Keratinocyte (primary cell): Measurements from ENCODE around the gene SPATA7. TPM values are rescaled to one million over a fixed set of nuclear protein-coding genes. Genes with fewer than 3 reads are reported as not detected.

ENCODE experiments used
- DNase-seq: peaks from one replicate; pipeline ENCODE4 v3.0.0-alpha.2; 2011; ENCODE audit warnings: low read depth, missing footprints, low spot score
- FAIRE-seq: peaks from 2 replicates; lab custom pipeline; 2011; peaks lifted over from hg19 to GRCh38; lab: Jason Lieb, UNC
- H2AFZ ChIP-seq: 2 replicates; pipeline ENCODE4 v1.6.0; 2012; ENCODE audit warnings: low read length, control low read depth, inconsistent platforms; ENCODE audit not compliant: control insufficient read depth
- H3K27ac ChIP-seq: 2 replicates; pipeline ENCODE4 v1.5.1; 2011; ENCODE audit warnings: low read length; ENCODE audit not compliant: control insufficient read depth, insufficient read depth
- H3K27me3 ChIP-seq: 3 replicates; pipeline ENCODE4 v1.6.0; 2011; ENCODE audit warnings: low read length; ENCODE audit not compliant: control insufficient read depth, insufficient read depth; ENCODE audit errors: extremely low read depth
- H3K36me3 ChIP-seq, 2 experiments: 2 replicates in 1 of 2; 3 replicates in 1 of 2; pipeline ENCODE4 v1.5.1; 2011; ENCODE audit warnings: low read length in 2 of 2, mild to moderate bottlenecking in 1 of 2; ENCODE audit not compliant: control insufficient read depth in 2 of 2, insufficient read depth in 2 of 2; ENCODE audit errors: extremely low read depth in 1 of 2
- H3K4me1 ChIP-seq: 3 replicates; pipeline ENCODE4 v1.5.1; 2011; ENCODE audit warnings: low read length; ENCODE audit not compliant: control insufficient read depth, insufficient read depth; ENCODE audit errors: extremely low read depth
- H3K4me2 ChIP-seq: 3 replicates; pipeline ENCODE4 v1.6.0; 2011; ENCODE audit warnings: low read depth, low read length; ENCODE audit not compliant: control insufficient read depth, insufficient read depth; ENCODE audit errors: extremely low read depth
- H3K4me3 ChIP-seq, 3 experiments: fragments of 200-600 bp in 1 of 3; sonication (generic) in 1 of 3; 2 replicates in 2 of 3; 3 replicates in 1 of 3; pipeline ENCODE4 v1.5.1; 2011 to 2016; ENCODE audit warnings: low read length in 3 of 3, mild to moderate bottlenecking in 3 of 3, control low read depth in 2 of 3, inconsistent platforms in 1 of 3, low read depth in 1 of 3, mixed read lengths in 1 of 3, mixed run types in 1 of 3, moderate library complexity in 1 of 3; ENCODE audit not compliant: control insufficient read depth in 2 of 3, insufficient read depth in 2 of 3; ENCODE audit errors: extremely low read depth in 1 of 3
- H3K79me2 ChIP-seq: 2 replicates; pipeline ENCODE4 v1.6.0; 2012; ENCODE audit warnings: low read length; ENCODE audit not compliant: control insufficient read depth, insufficient read depth
- H3K9ac ChIP-seq: 3 replicates; pipeline ENCODE4 v1.6.0; 2011; ENCODE audit warnings: low read length; ENCODE audit not compliant: control insufficient read depth, insufficient read depth; ENCODE audit errors: extremely low read depth
- H3K9me1 ChIP-seq: 3 replicates; pipeline ENCODE4 v1.6.0; 2011; ENCODE audit warnings: low read length; ENCODE audit not compliant: control insufficient read depth, insufficient read depth; ENCODE audit errors: extremely low read depth
- H3K9me3 ChIP-seq: 2 replicates; pipeline ENCODE4 v1.5.1; 2012; ENCODE audit warnings: low read depth, low read length; ENCODE audit not compliant: control insufficient read depth
- H4K20me1 ChIP-seq: 3 replicates; pipeline ENCODE4 v1.6.0; 2011; ENCODE audit warnings: low read length; ENCODE audit not compliant: control insufficient read depth, insufficient read depth; ENCODE audit errors: extremely low read depth
- EZH2 ChIP-seq: IDR thresholded peaks from one replicate; pipeline ENCODE4 v1.6.1; 2012; ENCODE audit warnings: inconsistent platforms, mild to moderate bottlenecking, low read length, moderate library complexity
- dilution Hi-C: fragments of 300-500 bp; cut with MboI; formaldehyde crosslinking; loops from one replicate; pipeline ENCODE4 v1.7.0; 2020; ENCODE audit warnings: low sequenced_read_pairs; ENCODE audit not compliant: extremely low pct_ligation_motif_present
- polyA plus RNA-seq, 5 experiments: library from polyadenylated mRNA; depleted of rRNA in 3 of 5; stranded (reverse) in 3 of 5; stranded (forward) in 1 of 5; unstranded in 1 of 5; fragments of >200 nt; gene quantifications; 1 replicate in 1 of 5; 2 replicates in 3 of 5; 3 replicates in 1 of 5; pipeline versions ENCODE4 v1.2.1 to v1.2.3, GENCODE V29; 2011 to 2012; ENCODE audit warnings: missing spikeins in 2 of 5, low read depth in 1 of 5, low replicate concordance in 1 of 5
- TF ChIP-seq, protein P1 (sequence below), 3 experiments: IDR thresholded peaks in 1 of 3; conservative IDR thresholded peaks in 1 of 3; optimal IDR thresholded peaks in 1 of 3; 2 replicates in 2 of 3; 3 replicates in 1 of 3; pipeline versions ENCODE3 to v1.5.1; 2011; ENCODE audit warnings: low read length in 3 of 3, mild to moderate bottlenecking in 3 of 3, moderate library complexity in 2 of 3, control low read depth in 1 of 3, inconsistent platforms in 1 of 3; ENCODE audit not compliant: insufficient read depth in 2 of 3; ENCODE audit errors: extremely low read depth in 1 of 3

Gene SPATA7
- polyA plus RNA-seq, 1 donor (not counting 4 experiments of a cell fraction or from before 2014, with no cell fraction given): 7.1 TPM

DNA sequence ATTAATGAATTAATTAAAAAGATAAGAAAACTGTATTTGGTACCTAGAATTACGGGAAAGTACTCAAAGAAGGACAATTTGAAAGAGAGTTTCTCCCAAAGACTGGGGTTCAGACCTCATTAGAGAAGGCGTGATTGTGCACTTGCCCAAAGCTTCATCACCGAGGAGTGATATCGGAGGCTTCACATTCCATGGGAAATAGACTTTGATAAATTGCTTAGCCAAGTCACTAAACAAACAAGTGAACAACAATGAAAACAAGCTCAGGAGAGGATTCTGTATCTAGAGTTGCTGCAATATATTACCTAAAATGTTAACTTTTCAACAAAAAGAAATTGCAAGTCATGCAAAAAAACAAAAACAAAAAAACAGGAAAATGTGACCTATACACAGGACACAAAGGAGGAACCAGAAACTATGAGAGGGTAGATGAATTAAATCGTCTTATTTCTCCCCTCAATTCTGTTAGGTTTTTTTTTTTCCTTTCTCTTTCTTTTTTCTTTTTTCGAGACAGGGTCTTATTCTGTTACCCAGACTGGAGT, 3.4 kb downstream of the SPATA7 start:
- no peak overlapping the region for H3K4me2 ChIP-seq
- H3K27me3 ChIP-seq: no peaks in the 10 kb centered on the region
- FAIRE-seq (no peak), DNase-seq (no peak)
- TF ChIP-seq, protein P1, sequence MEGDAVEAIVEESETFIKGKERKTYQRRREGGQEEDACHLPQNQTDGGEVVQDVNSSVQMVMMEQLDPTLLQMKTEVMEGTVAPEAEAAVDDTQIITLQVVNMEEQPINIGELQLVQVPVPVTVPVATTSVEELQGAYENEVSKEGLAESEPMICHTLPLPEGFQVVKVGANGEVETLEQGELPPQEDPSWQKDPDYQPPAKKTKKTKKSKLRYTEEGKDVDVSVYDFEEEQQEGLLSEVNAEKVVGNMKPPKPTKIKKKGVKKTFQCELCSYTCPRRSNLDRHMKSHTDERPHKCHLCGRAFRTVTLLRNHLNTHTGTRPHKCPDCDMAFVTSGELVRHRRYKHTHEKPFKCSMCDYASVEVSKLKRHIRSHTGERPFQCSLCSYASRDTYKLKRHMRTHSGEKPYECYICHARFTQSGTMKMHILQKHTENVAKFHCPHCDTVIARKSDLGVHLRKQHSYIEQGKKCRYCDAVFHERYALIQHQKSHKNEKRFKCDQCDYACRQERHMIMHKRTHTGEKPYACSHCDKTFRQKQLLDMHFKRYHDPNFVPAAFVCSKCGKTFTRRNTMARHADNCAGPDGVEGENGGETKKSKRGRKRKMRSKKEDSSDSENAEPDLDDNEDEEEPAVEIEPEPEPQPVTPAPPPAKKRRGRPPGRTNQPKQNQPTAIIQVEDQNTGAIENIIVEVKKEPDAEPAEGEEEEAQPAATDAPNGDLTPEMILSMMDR (optimal IDR thresholded peaks at IDR 0.05 in 1 of 3, IDR thresholded peaks at IDR 0.05 in 1 of 3, conservative IDR thresholded peaks at IDR 0.05 in 1 of 3; ENCODE audit: extremely low read depth in 1 of 3, insufficient read depth in 2 of 3, low read length in 3 of 3): no peak
- TF ChIP-seq EZH2: no peak
- H4K20me1 ChIP-seq: no peaks in the 10 kb centered on the region
- H3K79me2 ChIP-seq: no peaks in the 10 kb centered on the region
- no peaks in the 10 kb centered on the region for H3K9me1 ChIP-seq
- H3K27ac ChIP-seq: no peak overlapping the region
- no peaks in the 10 kb centered on the region for H3K9me3 ChIP-seq
- H3K4me1 ChIP-seq: peaks cover 8% of the 10 kb centered on the region
- dilution Hi-C loops: no loop called here
- no peaks in the 10 kb centered on the region for H3K36me3 ChIP-seq
- no peak overlapping the region for H3K9ac ChIP-seq
- H2AFZ ChIP-seq: no peak overlapping the region
- H3K4me3 ChIP-seq: no peak overlapping the region

DNA sequence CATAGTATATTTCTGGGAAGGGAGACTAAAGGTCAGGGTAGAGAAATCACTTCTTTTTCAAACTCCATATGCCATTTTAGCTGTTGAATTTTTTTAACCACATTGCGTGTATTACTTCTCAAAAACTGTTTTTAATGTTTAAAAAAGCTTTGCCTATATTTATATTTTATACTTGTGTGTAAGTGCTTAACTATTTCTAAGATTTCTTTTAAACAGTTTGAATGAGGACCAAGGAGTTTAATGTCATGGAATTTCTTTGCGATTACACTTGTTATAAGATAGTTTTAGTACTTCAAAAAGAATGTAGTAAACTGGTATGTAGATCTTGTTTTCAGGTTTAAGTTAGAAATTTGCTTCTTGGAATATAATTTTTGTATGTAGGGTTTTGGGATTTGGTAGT, 7.2 kb downstream of the SPATA7 start:
- FAIRE-seq (no peak), DNase-seq (no peak)
- TF ChIP-seq EZH2: no peak
- TF ChIP-seq, protein P1 (optimal IDR thresholded peaks at IDR 0.05 in 1 of 3, IDR thresholded peaks at IDR 0.05 in 1 of 3, conservative IDR thresholded peaks at IDR 0.05 in 1 of 3; ENCODE audit: extremely low read depth in 1 of 3, insufficient read depth in 2 of 3, low read length in 3 of 3): no peak
- dilution Hi-C loops: no loop called here
- no peak overlapping the region for H2AFZ ChIP-seq
- peaks cover 0 to 3% of the 10 kb centered on the region in 2 experiments for H3K36me3 ChIP-seq
- H3K9ac ChIP-seq: no peak overlapping the region
- H3K9me1 ChIP-seq: no peaks in the 10 kb centered on the region
- no peaks in the 10 kb centered on the region for H3K27me3 ChIP-seq
- H4K20me1 ChIP-seq: no peaks in the 10 kb centered on the region
- no peak overlapping the region for H3K4me3 ChIP-seq
- no peaks in the 10 kb centered on the region for H3K9me3 ChIP-seq
- H3K4me2 ChIP-seq: no peak overlapping the region
- H3K4me1 ChIP-seq: no peaks in the 10 kb centered on the region
- H3K27ac ChIP-seq: no peak overlapping the region
- H3K79me2 ChIP-seq: no peaks in the 10 kb centered on the region
